BE2C (cell line): ENCODE data around the gene TMEM41B.
A peak's percentile ranks its signal among the peaks of the same experiment; 100 is the strongest.

Experiments
- DNase-seq: peaks from one replicate; pipeline ENCODE4 v3.0.0-alpha.2; 2020
- H3K27me3 ChIP-seq: fragments of 250-450 bp; sonication (Bioruptor Pico); 2 replicates; pipeline ENCODE4 v1.5.1; 2020; ENCODE audit warnings: mild to moderate bottlenecking
- H3K36me3 ChIP-seq: fragments of 250-450 bp; sonication (Bioruptor Pico); 2 replicates; pipeline ENCODE4 v1.5.1; 2020; ENCODE audit warnings: mild to moderate bottlenecking
- H3K4me1 ChIP-seq: fragments of 250-450 bp; sonication (Bioruptor Pico); 2 replicates; pipeline ENCODE4 v1.5.1; 2020
- H3K4me3 ChIP-seq: 2 replicates; pipeline ENCODE4 v1.5.1; 2011; ENCODE audit warnings: low read depth, low read length
- H3K9me3 ChIP-seq: fragments of 250-450 bp; sonication (Bioruptor Pico); 2 replicates; pipeline ENCODE4 v1.5.1; 2020
- CTCF ChIP-seq: IDR thresholded peaks from 2 replicates; pipeline ENCODE4 v1.5.1; 2012; ENCODE audit warnings: mild to moderate bottlenecking, low read depth, low read length

Gene TMEM41B

GRCh38 chr11:9276571-9276970, 37.8 kb downstream of the TMEM41B start:
- Histone ChIP-seq H3K27me3 (no peaks in the 10 kb centered on the region), H3K9me3 (no peaks in the 10 kb centered on the region), H3K4me3 (no peak overlapping the region), H3K4me1 (no peaks in the 10 kb centered on the region), H3K36me3 (no peaks in the 10 kb centered on the region)
- peak; percentile 14 for DNase-seq
- TF ChIP-seq CTCF: no peak

DNA sequence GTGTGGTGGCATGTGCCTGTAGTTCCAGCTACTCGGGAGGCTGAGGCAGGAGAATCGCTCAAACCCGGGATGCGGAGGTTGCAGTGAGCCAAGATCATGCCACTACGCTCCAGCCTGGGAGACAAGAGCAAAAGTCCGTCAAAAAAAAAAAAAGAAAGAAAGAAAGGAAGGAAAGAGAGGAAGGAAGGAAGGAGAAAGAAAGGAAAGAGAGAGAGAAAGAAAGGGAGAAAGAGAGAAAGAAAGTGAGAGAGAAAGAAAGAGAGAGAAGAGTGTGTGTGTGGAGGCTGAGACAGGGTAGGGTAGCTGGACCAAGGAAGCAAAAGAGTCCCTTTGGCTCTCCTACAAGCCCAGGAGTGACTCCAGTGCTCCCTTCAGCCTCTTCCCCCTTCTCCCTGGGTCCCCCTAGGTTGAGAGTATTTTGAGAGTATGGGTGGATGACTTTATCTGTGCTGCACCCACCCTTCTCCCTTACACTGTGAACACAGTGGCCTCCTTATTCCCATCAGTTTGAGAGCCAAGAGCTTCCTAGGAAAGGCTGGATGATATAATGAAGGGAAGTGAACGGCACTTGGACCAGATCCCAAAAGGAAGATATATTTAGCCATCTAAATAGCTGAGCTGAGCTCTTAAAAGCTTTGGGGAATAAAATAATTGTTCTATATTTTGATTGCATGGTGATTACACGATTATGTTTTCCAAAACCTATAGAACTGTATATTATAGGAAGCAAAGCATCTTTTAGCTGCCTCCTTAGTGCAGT, 39.7 kb downstream of the TMEM41B start:
- H3K9me3 ChIP-seq: no peaks in the 10 kb centered on the region
- H3K36me3 ChIP-seq: no peaks in the 10 kb centered on the region
- no peaks in the 10 kb centered on the region for H3K4me1 ChIP-seq
- H3K4me3 ChIP-seq: no peak overlapping the region
- H3K27me3 ChIP-seq: no peaks in the 10 kb centered on the region
- no peak for TF ChIP-seq CTCF
- DNase-seq: no peak

- H3K36me3 ChIP-seq: no peaks in the 10 kb centered on the region
- no peaks in the 10 kb centered on the region for H3K4me1 ChIP-seq
- H3K9me3 ChIP-seq: no peaks in the 10 kb centered on the region
- DNase-seq: no peak
- TF ChIP-seq CTCF: no peak
- no peaks in the 10 kb centered on the region for H3K27me3 ChIP-seq
- no peak overlapping the region for H3K4me3 ChIP-seq
Measured at GRCh38 chr11:9273376-9274336, 40.7 kb downstream of the TMEM41B start.

DNA sequence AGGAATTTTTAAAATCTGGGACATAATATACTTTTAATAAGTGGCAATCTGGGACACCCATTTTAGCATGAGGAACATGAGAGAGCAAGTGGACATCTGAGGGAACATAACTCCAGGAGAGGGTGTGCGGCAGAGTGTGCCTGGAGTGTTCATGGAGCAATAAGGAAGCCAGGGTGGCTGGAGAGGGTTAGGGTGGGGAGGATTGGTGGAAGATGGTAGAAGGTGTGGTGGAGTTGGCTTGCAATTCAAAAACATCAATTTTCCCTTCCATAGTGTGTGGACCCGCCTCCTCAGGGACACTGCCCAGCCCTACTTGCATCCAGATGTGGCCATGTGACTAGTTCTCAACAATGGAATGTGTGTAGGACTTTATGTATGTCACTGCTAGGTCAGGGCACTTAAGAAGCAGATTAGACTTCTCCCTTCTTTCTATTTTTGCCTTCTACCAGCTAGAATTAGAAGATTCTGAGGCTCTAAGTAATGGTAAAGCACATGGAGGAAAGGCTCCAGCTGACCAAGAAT, 44.8 kb downstream of the TMEM41B start:
- no peak for DNase-seq

DNA sequence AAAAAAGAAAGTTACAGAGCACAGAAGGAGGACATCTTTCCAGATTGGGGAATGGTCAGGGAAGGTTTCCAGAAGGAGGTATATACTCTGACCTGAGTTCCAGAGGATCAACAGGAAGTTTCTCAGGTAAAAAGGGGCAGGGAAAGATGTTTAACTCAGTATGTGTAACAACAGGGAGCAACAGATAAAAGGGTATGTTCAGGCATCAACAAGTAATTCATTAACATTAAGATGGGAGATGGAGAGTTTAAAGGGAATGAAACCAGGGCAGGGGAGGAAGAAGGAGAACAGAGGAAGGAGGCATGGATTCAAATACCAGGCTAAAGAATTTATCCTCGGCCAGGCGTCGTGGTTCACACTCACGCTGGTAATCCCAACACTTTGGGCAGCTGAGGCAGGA, 46.7 kb downstream of the TMEM41B start:
- DNase-seq: no peak
- TF ChIP-seq CTCF: no peak
- Histone ChIP-seq H3K36me3 (no peaks in the 10 kb centered on the region), H3K27me3 (no peaks in the 10 kb centered on the region), H3K4me1 (no peaks in the 10 kb centered on the region), H3K4me3 (no peak overlapping the region), H3K9me3 (no peaks in the 10 kb centered on the region)

More for the DNA sequence above, 44.8 kb downstream of the TMEM41B start:
- Histone ChIP-seq H3K36me3 (no peaks in the 10 kb centered on the region), H3K9me3 (no peaks in the 10 kb centered on the region), H3K4me1 (no peaks in the 10 kb centered on the region), H3K27me3 (no peaks in the 10 kb centered on the region), H3K4me3 (no peak overlapping the region)
- no peak for TF ChIP-seq CTCF

DNA sequence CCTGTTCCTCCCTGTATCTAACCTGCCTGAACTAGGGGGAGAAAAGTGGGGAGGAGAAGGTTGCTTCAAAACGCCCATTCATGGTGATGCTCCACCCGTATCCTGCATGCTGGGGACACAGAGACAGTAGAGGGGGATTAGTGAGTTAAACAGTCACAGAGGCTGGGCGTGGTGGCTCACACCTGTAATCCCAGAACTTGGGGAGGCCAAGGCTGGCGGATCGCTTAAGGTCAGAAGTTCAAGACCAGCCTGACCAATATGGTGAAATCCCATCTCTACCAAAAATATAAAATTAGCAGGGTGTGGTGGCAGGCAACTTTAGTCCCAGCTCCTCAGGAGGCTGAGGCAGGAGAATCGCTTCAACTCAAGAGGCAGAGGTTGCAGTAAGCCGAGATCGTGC, 47.5 kb downstream of the TMEM41B start:
- Histone ChIP-seq H3K9me3 (no peaks in the 10 kb centered on the region), H3K36me3 (no peaks in the 10 kb centered on the region), H3K4me3 (no peak overlapping the region), H3K4me1 (no peaks in the 10 kb centered on the region), H3K27me3 (no peaks in the 10 kb centered on the region)
- no peak for TF ChIP-seq CTCF
- no peak for DNase-seq
